WI38 (cell line): ENCODE measurements around the gene HSPA14.

Source experiments
- H3K4me3 ChIP-seq: 2 replicates; pipeline ENCODE4 v1.5.1; 2011; ENCODE audit warnings: low read depth, mild to moderate bottlenecking, control low read depth, low read length
- CTCF ChIP-seq: IDR thresholded peaks from 2 replicates; pipeline ENCODE4 v1.5.1; 2012; ENCODE audit warnings: low read depth, mild to moderate bottlenecking, control low read depth, low read length

The HSPA14 gene

GRCh38 chr10:14837757-14838581 lies at the start of gene HSPA14, which contains the start of the genes CDNF and MSANTD7:
HSPA14 (plus strand) TSS chr10:14838306; CDS start chr10:14838403, 97 bp downstream.
CDNF (minus strand) TSS chr10:14838037; CDS start chr10:14837946, 91 bp downstream.
MSANTD7 (plus strand) TSS chr10:14838306; CDS start chr10:14842285, 3,979 bp downstream.
- TF ChIP-seq CTCF, result no peak
- H3K4me3 ChIP-seq, result peak within 1 kb of the TSS; percentile 97

GRCh38 chr10:14798636-14799035 lies 39.5 kb upstream of the HSPA14 start:
- no peak overlapping the region for H3K4me3 ChIP-seq
- no peak for TF ChIP-seq CTCF

- H3K4me3 ChIP-seq, result no peak overlapping the region
- TF ChIP-seq CTCF, result no peak
Observed at GRCh38 chr10:14800397-14800796, 37.7 kb upstream of the HSPA14 start.

- no peak for TF ChIP-seq CTCF
- no peak overlapping the region for H3K4me3 ChIP-seq
Observed at GRCh38 chr10:14801723-14802122, 36.4 kb upstream of the HSPA14 start.

GRCh38 chr10:14803827-14804226 lies 34.3 kb upstream of the HSPA14 start:
- no peak for TF ChIP-seq CTCF
- H3K4me3 ChIP-seq, result no peak overlapping the region

- no peak overlapping the region for H3K4me3 ChIP-seq
- TF ChIP-seq CTCF, result no peak
Observed at GRCh38 chr10:14806318-14806717, 31.8 kb upstream of the HSPA14 start.
